Hepatocyte (in vitro differentiated cells): Measurements from ENCODE around the gene PCNT.
"Not testable (repeated sequence)": the region's sequence is repeated elsewhere in the genome, so short reads cannot be mapped to it uniquely, and the experiment has no call there.

Experiments
- EZH2 ChIP-seq: fragments of 200-600 bp; sonication (generic); IDR thresholded peaks from 2 replicates; pipeline ENCODE4 v1.6.1; 2016; ENCODE audit warnings: antibody characterized with exemption, mild to moderate bottlenecking, borderline replicate concordance
- EZH2phosphoT487 ChIP-seq: fragments of 200-600 bp; sonication (generic); IDR thresholded peaks from one replicate; pipeline ENCODE4 v1.6.1; 2018; ENCODE audit warnings: antibody characterized with exemption, mild to moderate bottlenecking, low read depth, moderate library complexity; ENCODE audit not compliant: unreplicated experiment, severe bottlenecking
- TF ChIP-seq, protein P1 (sequence below): fragments of 200-600 bp; sonication (generic); IDR thresholded peaks from 2 replicates; pipeline ENCODE4 v1.5.1; 2016; ENCODE audit warnings: antibody characterized with exemption, mild to moderate bottlenecking; ENCODE audit not compliant: poor library complexity

DNA sequence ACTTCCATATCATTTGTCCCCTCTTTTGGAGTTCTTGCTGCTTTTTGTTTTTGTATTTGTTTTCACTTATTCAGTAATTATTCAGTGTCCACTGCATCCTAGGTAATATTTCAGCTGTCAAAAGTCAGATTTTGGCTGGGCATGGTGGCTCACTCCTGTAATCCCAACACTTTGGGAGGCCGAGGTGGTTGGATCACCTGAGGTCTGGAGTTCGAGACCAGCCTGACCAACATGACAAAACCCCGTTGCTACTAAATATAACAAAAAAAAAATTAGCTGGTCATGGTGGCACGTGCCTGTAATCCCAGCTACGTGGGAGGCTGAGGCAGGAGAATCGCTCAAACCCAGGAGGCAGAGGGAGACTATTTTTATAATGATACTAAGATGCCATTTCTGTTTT is 141.2 kb downstream of the PCNT start:
- TF ChIP-seq EZH2, EZH2phosphoT487: not testable (repeated sequence)
- TF ChIP-seq, protein P1, sequence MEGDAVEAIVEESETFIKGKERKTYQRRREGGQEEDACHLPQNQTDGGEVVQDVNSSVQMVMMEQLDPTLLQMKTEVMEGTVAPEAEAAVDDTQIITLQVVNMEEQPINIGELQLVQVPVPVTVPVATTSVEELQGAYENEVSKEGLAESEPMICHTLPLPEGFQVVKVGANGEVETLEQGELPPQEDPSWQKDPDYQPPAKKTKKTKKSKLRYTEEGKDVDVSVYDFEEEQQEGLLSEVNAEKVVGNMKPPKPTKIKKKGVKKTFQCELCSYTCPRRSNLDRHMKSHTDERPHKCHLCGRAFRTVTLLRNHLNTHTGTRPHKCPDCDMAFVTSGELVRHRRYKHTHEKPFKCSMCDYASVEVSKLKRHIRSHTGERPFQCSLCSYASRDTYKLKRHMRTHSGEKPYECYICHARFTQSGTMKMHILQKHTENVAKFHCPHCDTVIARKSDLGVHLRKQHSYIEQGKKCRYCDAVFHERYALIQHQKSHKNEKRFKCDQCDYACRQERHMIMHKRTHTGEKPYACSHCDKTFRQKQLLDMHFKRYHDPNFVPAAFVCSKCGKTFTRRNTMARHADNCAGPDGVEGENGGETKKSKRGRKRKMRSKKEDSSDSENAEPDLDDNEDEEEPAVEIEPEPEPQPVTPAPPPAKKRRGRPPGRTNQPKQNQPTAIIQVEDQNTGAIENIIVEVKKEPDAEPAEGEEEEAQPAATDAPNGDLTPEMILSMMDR, result not testable (repeated sequence)
